SIG-M5 treated with dmso at 0.1 percent for 504 hours (cell line): ENCODE results near the gene PLD3.
"Not testable (repeated sequence)": the region's sequence is repeated elsewhere in the genome, so short reads cannot be mapped to it uniquely, and the experiment has no call there.

Experiments used
- DNase-seq: peaks from one replicate; lab custom pipeline; 2025; ENCODE audit not compliant: unreplicated experiment; lab: John Stamatoyannopoulos, UW

PLD3 gene

GRCh38 chr19:40388481-40388880, 40.0 kb downstream of the PLD3 start:
- DNase-seq, result no peak

GRCh38 chr19:40389404-40390083, 41.0 kb downstream of the PLD3 start:
- DNase-seq, result no peak

GRCh38 chr19:40390084-40390742, 41.7 kb downstream of the PLD3 start, which contains the start of gene HIPK4:
TSS of gene HIPK4 (minus strand) at chr19:40390181. CDS start at chr19:40389902, 279 bp downstream.
- DNase-seq, result no peak

- no peak for DNase-seq
These were observed 43.6 kb downstream of the PLD3 start for GRCh38 chr19:40392123-40392522.

- no peak for DNase-seq
These were observed 44.5 kb downstream of the PLD3 start for GRCh38 chr19:40392894-40393517.

- DNase-seq, result no peak
These were observed 45.7 kb downstream of the PLD3 start for GRCh38 chr19:40393894-40394815.

- no peak for DNase-seq
These were observed 46.3 kb downstream of the PLD3 start for GRCh38 chr19:40394816-40395210.

- DNase-seq, result no peak
These were observed 47.5 kb downstream of the PLD3 start for GRCh38 chr19:40395956-40396355.

GRCh38 chr19:40396886-40397567, 48.5 kb downstream of the PLD3 start:
- no peak for DNase-seq

GRCh38 chr19:40397568-40397906, 49.0 kb downstream of the PLD3 start:
- no peak for DNase-seq

GRCh38 chr19:40398417-40399131, 50.1 kb downstream of the PLD3 start:
- no peak for DNase-seq

- DNase-seq, result no peak
These were observed 52.1 kb downstream of the PLD3 start for GRCh38 chr19:40400559-40400958.

GRCh38 chr19:40403262-40403984, 54.9 kb downstream of the PLD3 start:
- peak; percentile 70 for DNase-seq

- DNase-seq, result no peak
These were observed 59.5 kb downstream of the PLD3 start for GRCh38 chr19:40407714-40408597.

GRCh38 chr19:40408598-40408925, 60.1 kb downstream of the PLD3 start:
- not testable (repeated sequence) for DNase-seq

GRCh38 chr19:40410030-40410389, 61.5 kb downstream of the PLD3 start:
- DNase-seq, result no peak

- no peak for DNase-seq
These were observed 62.8 kb downstream of the PLD3 start for GRCh38 chr19:40411125-40411842.

- no peak for DNase-seq
These were observed 63.5 kb downstream of the PLD3 start for GRCh38 chr19:40411958-40412499.
